ENCODE results near the gene ELL. TPM values are rescaled to one million over a fixed set of nuclear protein-coding genes. Genes with fewer than 3 reads are reported as not detected.

Gene ELL
- total RNA-seq, 1 experiment from 2014 or later: 17.0 TPM

DNA sequence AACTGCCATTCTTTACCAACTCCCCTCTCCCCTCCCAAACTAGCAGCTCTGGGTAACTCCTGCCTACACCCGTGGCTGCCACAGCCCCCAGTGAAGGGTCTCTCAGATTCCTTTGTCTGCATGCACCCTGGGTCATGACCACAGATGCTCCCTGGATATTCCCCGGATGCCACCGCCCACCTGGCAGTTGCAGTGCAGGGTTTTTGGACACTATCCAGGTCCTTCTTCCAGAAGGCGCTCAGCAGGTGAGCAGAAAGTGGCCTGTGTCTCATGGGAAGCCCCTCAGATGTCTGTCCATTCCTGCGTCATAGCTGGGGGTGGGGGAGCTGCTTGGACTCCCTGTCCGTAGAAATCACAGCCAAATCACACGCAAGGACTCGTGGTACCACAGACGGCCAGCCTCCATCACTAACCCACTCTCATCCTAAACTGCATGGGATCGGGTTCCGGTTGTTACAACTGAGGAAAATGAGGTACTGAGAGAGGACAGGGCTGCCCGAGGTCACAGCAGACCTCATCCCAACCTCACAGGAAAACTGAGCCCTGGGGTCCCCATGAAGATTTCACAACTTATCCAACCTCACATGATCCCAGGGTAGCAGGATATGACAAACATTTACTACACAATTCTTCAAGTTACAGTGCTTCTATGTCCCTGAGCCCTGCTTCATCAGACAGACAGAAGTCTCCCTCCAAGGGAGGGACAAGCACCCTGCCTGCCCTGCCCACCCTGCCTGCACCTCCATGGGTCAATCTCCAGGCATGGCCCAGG, 38.6 kb downstream of the ELL start:
- no peaks in the 10 kb centered on the region for H4K20me1 ChIP-seq (ENCODE audit: control insufficient read depth, insufficient read depth, insufficient read length)
- WGBS (ENCODE audit: extremely low coverage, insufficient read length, low lambda C conversion rate): no CpG with 5 or more reads among the region's 12 CpGs

More for the DNA sequence above, 38.6 kb downstream of the ELL start:
- Histone ChIP-seq H3K14ac (ENCODE audit: insufficient read depth, low read length) (no peak overlapping the region), H2BK12ac (ENCODE audit: insufficient read length, low read depth, low read length) (no peak overlapping the region), H2AK5ac (ENCODE audit: insufficient read length, low read length) (no peak overlapping the region), H4K5ac (ENCODE audit: insufficient read length, low read depth, low read length) (no peak overlapping the region), H3K4ac (ENCODE audit: low read depth, low read length) (no peak overlapping the region), H3K27me3 (ENCODE audit: insufficient read depth, low read length) (no peaks in the 10 kb centered on the region), H2AFZ (ENCODE audit: low read length) (no peak overlapping the region), H3K9me3 (ENCODE audit: control insufficient read depth, low read depth, low read length) (no peaks in the 10 kb centered on the region), H3K9ac (ENCODE audit: extremely low read depth, insufficient read length, low read length) (no peak overlapping the region), H3K23ac (ENCODE audit: insufficient read length, low read depth, low read length) (no peak overlapping the region), H3K4me1 (ENCODE audit: insufficient read depth, low read length) (no peaks in the 10 kb centered on the region; the same call in 1 of the 2 replicates), H3T11ph (ENCODE audit: low read length) (no peak overlapping the region), H2BK15ac (ENCODE audit: low read depth, low read length) (no peak overlapping the region), H2BK120ac (ENCODE audit: low read depth, low read length, poor library complexity, severe bottlenecking) (no peak overlapping the region), H3K4me2 (ENCODE audit: insufficient read depth, insufficient read length, low read length) (no peak overlapping the region), H4K8ac (replicated peaks; ENCODE audit: insufficient read length, low read depth, low read length) (no peak overlapping the region), H4K91ac (ENCODE audit: insufficient read length, low read depth, low read length) (no peak overlapping the region), H2BK5ac (ENCODE audit: insufficient read length, low read length) (no peak overlapping the region), H3K18ac (ENCODE audit: insufficient read length, low read depth, low read length) (no peak overlapping the region), H2BK20ac (ENCODE audit: low read depth, low read length, poor library complexity, severe bottlenecking) (no peak overlapping the region), H3K79me1 (ENCODE audit: insufficient read depth, low read depth, low read length, poor library complexity, severe bottlenecking) (no peaks in the 10 kb centered on the region), H3K27ac (ENCODE audit: insufficient read length, low read depth, low read length) (no peak overlapping the region), H3K23me2 (ENCODE audit: insufficient read length, low read depth, low read length, poor library complexity, severe bottlenecking) (no peaks in the 10 kb centered on the region), H3K79me2 (ENCODE audit: insufficient read depth, low read length) (no peaks in the 10 kb centered on the region; the same call in 1 of the 2 replicates), H3K56ac (ENCODE audit: insufficient read length, low read depth, low read length) (no peak overlapping the region)
- Mint-ChIP-seq H3K9me3 (no peaks in the 10 kb centered on the region; a peak in 1 of 5 replicates), H3K4me3 (no peak overlapping the region), H3K36me3 (ENCODE audit: insufficient read depth in 1 of 3, low read depth in 3 of 3) (peaks cover 2 to 3% (median 3%) of the 10 kb centered on the region in 3 experiments; a peak in 3 of 7 replicates), H3K4me1 (peaks cover 15 to 25% of the 10 kb centered on the region in 2 experiments), H3K27me3 (ENCODE audit: low read depth) (no peaks in the 10 kb centered on the region), H3K27ac (peak overlapping the region in 2 of 3 experiments; percentile 44 to 83; a peak in 2 of 7 replicates)
- TF ChIP-seq CTCF (conservative IDR thresholded peaks at IDR 0.05): no peak
- no peak for DNase-seq
